ENCODE measurements around the gene CHI3L2. TPM values are rescaled to one million over a fixed set of nuclear protein-coding genes. Genes with fewer than 3 reads are reported as not detected.
A peak's percentile ranks its signal among the peaks of the same experiment; 100 is the strongest.

CHI3L2 gene
- total RNA-seq, 1 donor from 2014 or later = 19.6 TPM

- DNase-seq = no peak
- Mint-ChIP-seq H3K36me3 (ENCODE audit: low read depth) (no peaks in the 10 kb centered on the region), H3K27me3 (no peaks in the 10 kb centered on the region), H3K4me1 (peaks cover 88% of the 10 kb centered on the region), H3K4me3 (peak overlapping the region; percentile 50), H3K9me3 (no peaks in the 10 kb centered on the region), H3K27ac (peak overlapping the region; percentile 95)
- ATAC-seq (ENCODE audit: low read depth) = peak; percentile 35
- intact Hi-C loops (cut with micrococcal nuclease) = loop anchor here (1.0 to 5.0 kb wide), 11 partner anchors 8 to 547 kb away; partner anchors contain the start of genes ATP5PB and WDR77
- CTCF ChIA-PET = interaction anchor here (1.1 to 4.9 kb wide), 10 partner anchors 17 to 191 kb away, joined by 3 to 69 read pairs (median 8); partner anchors contain the start of genes CEPT1 and DRAM2
- no peak for TF ChIP-seq CTCF (IDR thresholded peaks at IDR 0.05)
- POLR2A ChIA-PET = interaction anchor here (0.7 to 8.8 kb wide), 11 partner anchors 12 to 227 kb away, joined by 3 to 258 read pairs (median 6); partner anchors contain the start of genes ATP5PB, CEPT1, DRAM2 and WDR77
Observed at GRCh38 chr1:111221633-111222291, 5.8 kb upstream of the CHI3L2 start.

GRCh38 chr1:111222308-111223125 lies 5.0 kb upstream of the CHI3L2 start:
- no peaks in the 10 kb centered on the region for H3K9me3 Mint-ChIP-seq
- peak; percentile 75 for DNase-seq
- peak overlapping the region; percentile 95 for H3K27ac Mint-ChIP-seq
- ChIA-PET POLR2A (interaction anchor here (0.6 to 8.8 kb wide), 11 partner anchors 15 to 226 kb away, joined by 3 to 258 read pairs (median 6); partner anchors contain the start of genes ATP5PB, CEPT1, DRAM2 and WDR77), CTCF (interaction anchor here (0.8 to 4.9 kb wide), 21 partner anchors 20 to 435 kb away, joined by 3 to 69 read pairs (median 5); no protein-coding TSS in a partner anchor)
- peak; percentile 80 for TF ChIP-seq CTCF (IDR thresholded peaks at IDR 0.05)
- peak overlapping the region; percentile 50 for H3K4me3 Mint-ChIP-seq
- H3K27me3 Mint-ChIP-seq = no peaks in the 10 kb centered on the region
- no peaks in the 10 kb centered on the region for H3K36me3 Mint-ChIP-seq (ENCODE audit: low read depth)
- H3K4me1 Mint-ChIP-seq = peaks cover 87% of the 10 kb centered on the region
- ATAC-seq (ENCODE audit: low read depth) = peak; percentile 49
- intact Hi-C loops (cut with micrococcal nuclease) = loop anchor here (1.0 to 5.0 kb wide), 11 partner anchors 35 to 546 kb away; partner anchors contain the start of genes ATP5PB and WDR77

- Mint-ChIP-seq H3K27me3 (no peaks in the 10 kb centered on the region), H3K4me1 (peaks cover 87% of the 10 kb centered on the region), H3K27ac (peak overlapping the region; percentile 95), H3K9me3 (no peaks in the 10 kb centered on the region), H3K36me3 (ENCODE audit: low read depth) (no peaks in the 10 kb centered on the region), H3K4me3 (peak overlapping the region; percentile 50)
- no peak for TF ChIP-seq CTCF (IDR thresholded peaks at IDR 0.05)
- ChIA-PET POLR2A (interaction anchor here (0.6 to 1.8 kb wide), 6 partner anchors 16 to 178 kb away, joined by 3 to 12 read pairs (median 4); partner anchors contain the start of genes CEPT1 and DRAM2), CTCF (interaction anchor here (0.7 to 4.9 kb wide), 23 partner anchors 21 to 547 kb away, joined by 3 to 69 read pairs (median 4); no protein-coding TSS in a partner anchor)
- ATAC-seq (ENCODE audit: low read depth) = no peak
- intact Hi-C loops (cut with micrococcal nuclease) = loop anchor here (1.0 to 5.0 kb wide), 10 partner anchors 36 to 546 kb away; partner anchors contain the start of genes ATP5PB and WDR77
- DNase-seq = no peak
Observed at GRCh38 chr1:111223126-111223685, 4.3 kb upstream of the CHI3L2 start.

GRCh38 chr1:111225091-111225490 lies 2.4 kb upstream of the CHI3L2 start:
- H3K4me1 Mint-ChIP-seq = peaks cover 85% of the 10 kb centered on the region
- H3K4me3 Mint-ChIP-seq = no peak overlapping the region
- TF ChIP-seq CTCF (IDR thresholded peaks at IDR 0.05) = no peak
- CTCF ChIA-PET = interaction anchor here (1.2 to 3.8 kb wide), 5 partner anchors 32 to 195 kb away, joined by 3 to 23 read pairs (median 4); no protein-coding TSS in a partner anchor
- POLR2A ChIA-PET = interaction anchor here (0.7 to 1.0 kb wide), 3 partner anchors 10 to 25 kb away, joined by 3 read pairs; partner anchors contain the start of gene DENND2D
- intact Hi-C loops (cut with micrococcal nuclease) = no loop called here
- no peak for ATAC-seq (ENCODE audit: low read depth)
- no peak for DNase-seq
- no peaks in the 10 kb centered on the region for H3K9me3 Mint-ChIP-seq
- no peaks in the 10 kb centered on the region for H3K36me3 Mint-ChIP-seq (ENCODE audit: low read depth)
- no peaks in the 10 kb centered on the region for H3K27me3 Mint-ChIP-seq
- peak overlapping the region; percentile 74 for H3K27ac Mint-ChIP-seq

Measured in activated B cell treated with CpG ODN at 0.5 μM for 24 hours (primary cell).